HEK293 (cell line): ENCODE data around the gene NR1I2.

Source experiments
- CTCF ChIA-PET: fragments of 350-600 bp; formaldehyde crosslinking; extraction: SDS; loops from one replicate; lab custom pipeline; 2021; ENCODE audit warnings: antibody characterized with exemption; lab: Yijun Ruan, JAX
- POLR2A ChIA-PET: fragments of 300-600 bp; formaldehyde crosslinking; extraction: SDS; loops from one replicate; lab custom pipeline; 2020; ENCODE audit warnings: antibody characterized with exemption, inconsistent platforms; lab: Yijun Ruan, JAX
- H3K27ac ChIP-seq: fragments of 200-500 bp; sonication (Bioruptor generic); 2 replicates; pipeline ENCODE4 v1.5.1; 2014; ENCODE audit warnings: low read depth, low read length, control low read depth, inconsistent platforms; ENCODE audit errors: extremely low read depth
- H3K36me3 ChIP-seq, 2 experiments: fragments of 200-500 bp in 1 of 2; sonication (Bioruptor generic) in 1 of 2; 1 replicate in 1 of 2; 2 replicates in 1 of 2; pipeline ENCODE4 v1.5.1; 2014 to 2017; ENCODE audit warnings: inconsistent platforms in 2 of 2, low read length in 2 of 2; ENCODE audit not compliant: control insufficient read depth in 2 of 2, insufficient read depth in 1 of 2
- H3K4me1 ChIP-seq: fragments of 200-500 bp; sonication (Bioruptor generic); 2 replicates; pipeline ENCODE4 v1.5.1; 2014; ENCODE audit warnings: mild to moderate bottlenecking, low read length, inconsistent platforms; ENCODE audit not compliant: control insufficient read depth, insufficient read depth
- H3K4me3 ChIP-seq: 2 replicates; pipeline ENCODE4 v1.5.1; 2011; ENCODE audit warnings: low read depth, mild to moderate bottlenecking, control low read depth, low read length, moderate library complexity
- H3K9me3 ChIP-seq: fragments of 200-500 bp; sonication (Bioruptor generic); 2 replicates; pipeline ENCODE4 v1.5.1; 2014; ENCODE audit warnings: low read depth, low read length, inconsistent platforms; ENCODE audit not compliant: control insufficient read depth, insufficient read depth
- FEZF1 ChIP-seq: fragments of 450-650 bp; formaldehyde crosslinking; IDR thresholded peaks from 2 replicates; pipeline ENCODE4 v1.5.1; 2016; ENCODE audit warnings: missing biosample characterization, missing genetic modification characterization
- HOXA7 ChIP-seq: sonication (generic); formaldehyde crosslinking; IDR thresholded peaks from 2 replicates; pipeline ENCODE4 v1.8.1; 2022; ENCODE audit warnings: missing genetic modification reagents, borderline replicate concordance
- MYNN ChIP-seq: fragments of 450-650 bp; formaldehyde crosslinking; IDR thresholded peaks from 2 replicates; pipeline ENCODE4 v1.5.1; 2016; ENCODE audit warnings: missing biosample characterization, missing genetic modification characterization, borderline replicate concordance
- WT1 ChIP-seq: fragments of 450-650 bp; formaldehyde crosslinking; IDR thresholded peaks from 2 replicates; pipeline ENCODE4 v1.5.1; 2016; ENCODE audit warnings: missing biosample characterization, missing genetic modification characterization
- ZBTB20 ChIP-seq: fragments of 450-650 bp; formaldehyde crosslinking; IDR thresholded peaks from 2 replicates; pipeline ENCODE4 v1.5.1; 2016; ENCODE audit warnings: missing biosample characterization, missing genetic modification characterization
- ZBTB26 ChIP-seq: fragments of 450-650 bp; formaldehyde crosslinking; optimal IDR thresholded peaks from 2 replicates; pipeline ENCODE3; 2016; ENCODE audit warnings: missing biosample characterization, mild to moderate bottlenecking, missing genetic modification characterization
- ZBTB44 ChIP-seq: fragments of 450-650 bp; IDR thresholded peaks from 2 replicates; pipeline ENCODE4 v1.5.1; 2018; ENCODE audit warnings: missing biosample characterization, mild to moderate bottlenecking, missing genetic modification characterization
- ZBTB48 ChIP-seq: fragments of 450-650 bp; formaldehyde crosslinking; IDR thresholded peaks from 2 replicates; pipeline ENCODE4 v1.5.1; 2016; ENCODE audit warnings: missing biosample characterization, missing genetic modification characterization
- ZBTB7A ChIP-seq: fragments of 450-650 bp; formaldehyde crosslinking; IDR thresholded peaks from 2 replicates; pipeline ENCODE4 v1.5.1; 2016; ENCODE audit warnings: low read depth, missing biosample characterization, missing genetic modification characterization
- ZEB2 ChIP-seq: fragments of 450-650 bp; formaldehyde crosslinking; IDR thresholded peaks from 2 replicates; pipeline ENCODE4 v1.5.1; 2016; ENCODE audit warnings: missing biosample characterization, missing genetic modification characterization
- ZNF114 ChIP-seq: fragments of 450-650 bp; formaldehyde crosslinking; IDR thresholded peaks from 2 replicates; pipeline ENCODE4 v1.5.0; 2017; ENCODE audit warnings: missing biosample characterization, missing genetic modification characterization
- ZNF16 ChIP-seq: fragments of 450-650 bp; formaldehyde crosslinking; IDR thresholded peaks from 2 replicates; pipeline ENCODE4 v1.5.1; 2016; ENCODE audit warnings: low read depth, missing biosample characterization, missing genetic modification characterization
- ZNF169 ChIP-seq: fragments of 450-650 bp; formaldehyde crosslinking; IDR thresholded peaks from 2 replicates; pipeline ENCODE4 v1.5.1; 2016; ENCODE audit warnings: missing biosample characterization, missing genetic modification characterization
- ZNF248 ChIP-seq: fragments of 450-650 bp; formaldehyde crosslinking; IDR thresholded peaks from 2 replicates; pipeline ENCODE4 v1.5.1; 2017; ENCODE audit warnings: missing biosample characterization, missing genetic modification characterization
- ZNF274 ChIP-seq, 2 experiments: fragments of 200-500 bp in 1 of 2; fragments of 450-650 bp in 1 of 2; sonication (Bioruptor generic) in 1 of 2; formaldehyde crosslinking in 1 of 2; IDR thresholded peaks; 2 replicates each; pipeline versions ENCODE4 v1.5.1 to v1.6.1; 2014 to 2016; ENCODE audit warnings: borderline replicate concordance in 1 of 2, inconsistent platforms in 1 of 2, low read length in 1 of 2, missing biosample characterization in 1 of 2, missing genetic modification characterization in 1 of 2
- ZNF416 ChIP-seq: fragments of 450-650 bp; formaldehyde crosslinking; IDR thresholded peaks from 2 replicates; pipeline ENCODE4 v1.5.1; 2016; ENCODE audit warnings: missing biosample characterization, missing genetic modification characterization
- ZNF433 ChIP-seq: fragments of 450-650 bp; formaldehyde crosslinking; IDR thresholded peaks from 2 replicates; pipeline ENCODE4 v1.5.1; 2016; ENCODE audit warnings: missing biosample characterization, missing genetic modification characterization, low read depth
- ZNF513 ChIP-seq: fragments of 450-650 bp; IDR thresholded peaks from 2 replicates; pipeline ENCODE4 v1.5.1; 2018; ENCODE audit warnings: missing biosample characterization, missing genetic modification characterization
- ZNF518A ChIP-seq: fragments of 450-650 bp; formaldehyde crosslinking; conservative IDR thresholded peaks from 2 replicates; pipeline ENCODE4 v1.5.1; 2016; ENCODE audit warnings: low read depth, missing biosample characterization, missing genetic modification characterization
- ZNF521 ChIP-seq: fragments of 450-650 bp; formaldehyde crosslinking; IDR thresholded peaks from 2 replicates; pipeline ENCODE4 v1.5.1; 2017; ENCODE audit warnings: missing biosample characterization, mild to moderate bottlenecking, missing genetic modification characterization
- ZNF560 ChIP-seq: fragments of 450-650 bp; formaldehyde crosslinking; IDR thresholded peaks from 2 replicates; pipeline ENCODE4 v1.5.1; 2017; ENCODE audit warnings: missing biosample characterization, missing genetic modification characterization, borderline replicate concordance
- ZNF580 ChIP-seq: fragments of 450-650 bp; formaldehyde crosslinking; IDR thresholded peaks from 2 replicates; pipeline ENCODE4 v1.5.1; 2016; ENCODE audit warnings: missing biosample characterization, missing genetic modification characterization
- ZNF621 ChIP-seq: fragments of 450-650 bp; formaldehyde crosslinking; IDR thresholded peaks from 2 replicates; pipeline ENCODE4 v1.5.1; 2017; ENCODE audit warnings: missing biosample characterization, missing genetic modification characterization
- ZNF626 ChIP-seq: fragments of 450-650 bp; sonication (Bioruptor Pico); formaldehyde crosslinking; IDR thresholded peaks from 2 replicates; pipeline ENCODE4 v1.5.1; 2018; ENCODE audit warnings: missing biosample characterization, missing genetic modification characterization, inconsistent platforms
- ZNF658 ChIP-seq: fragments of 450-650 bp; formaldehyde crosslinking; IDR thresholded peaks from 2 replicates; pipeline ENCODE4; 2016; ENCODE audit warnings: missing biosample characterization, missing genetic modification characterization
- ZNF660 ChIP-seq: fragments of 450-650 bp; IDR thresholded peaks from 2 replicates; pipeline ENCODE4 v1.5.1; 2018; ENCODE audit warnings: missing biosample characterization, mild to moderate bottlenecking, missing genetic modification characterization
- ZNF747 ChIP-seq: fragments of 450-650 bp; formaldehyde crosslinking; IDR thresholded peaks from 2 replicates; pipeline ENCODE4 v1.5.1; 2016; ENCODE audit warnings: missing biosample characterization, missing genetic modification characterization
- ZNF777 ChIP-seq: fragments of 450-650 bp; formaldehyde crosslinking; IDR thresholded peaks from 2 replicates; pipeline ENCODE4 v1.5.1; 2017; ENCODE audit warnings: missing biosample characterization, missing genetic modification characterization, borderline replicate concordance

Gene NR1I2

GRCh38 chr3:119862616-119863015 is 80.7 kb downstream of the NR1I2 start:
- POLR2A ChIA-PET, result no interaction called here
- CTCF ChIA-PET, result no interaction called here
- Histone ChIP-seq H3K4me3 (no peak overlapping the region), H3K27ac (no peak overlapping the region), H3K9me3 (no peaks in the 10 kb centered on the region), H3K4me1 (no peaks in the 10 kb centered on the region), H3K36me3 (peaks cover 10 to 27% of the 10 kb centered on the region in 2 experiments)
- TF ChIP-seq ZBTB20, result no peak
- no peak for TF ChIP-seq ZBTB48 (tag by site-specific recombination)
- no peak for TF ChIP-seq ZNF621 (tag by site-specific recombination)
- no peak for TF ChIP-seq ZNF416 (tag by site-specific recombination)
- TF ChIP-seq HOXA7, result no peak
- TF ChIP-seq WT1 (tag by site-specific recombination), result no peak
- TF ChIP-seq ZNF16 (tag by site-specific recombination), result no peak
- no peak for TF ChIP-seq ZNF560 (tag by site-specific recombination)
- TF ChIP-seq ZNF518A (tag by site-specific recombination), result no peak
- TF ChIP-seq ZNF169 (tag by site-specific recombination), result no peak
- TF ChIP-seq ZNF433 (tag by site-specific recombination), result no peak
- TF ChIP-seq ZBTB7A (tag by site-specific recombination), result no peak
- no peak for TF ChIP-seq ZNF658 (tag by site-specific recombination)
- no peak for TF ChIP-seq ZNF274 (IDR thresholded peaks at IDR 0.05; ENCODE audit: low read length)
- TF ChIP-seq ZNF274 (tag by site-specific recombination; IDR thresholded peaks at IDR 0.05; ENCODE audit: borderline replicate concordance), result no peak
- TF ChIP-seq ZBTB44 (tag by site-specific recombination), result no peak
- TF ChIP-seq ZNF114 (tag by site-specific recombination), result no peak
- no peak for TF ChIP-seq MYNN (tag by site-specific recombination)
- TF ChIP-seq ZNF248 (tag by site-specific recombination), result no peak
- TF ChIP-seq ZBTB26 (tag by site-specific recombination), result no peak

- peaks cover 10 to 16% of the 10 kb centered on the region in 2 experiments for H3K36me3 ChIP-seq
- ChIA-PET POLR2A (no interaction called here), CTCF (no interaction called here)
- no peaks in the 10 kb centered on the region for H3K9me3 ChIP-seq
- no peaks in the 10 kb centered on the region for H3K4me1 ChIP-seq
- no peak overlapping the region for H3K4me3 ChIP-seq
- no peak overlapping the region for H3K27ac ChIP-seq
- TF ChIP-seq ZNF513 (tag by site-specific recombination) (no peak), ZNF777 (tag by site-specific recombination) (no peak), ZNF521 (no peak), ZNF626 (no peak), ZNF747 (no peak), ZNF580 (tag by site-specific recombination) (no peak), ZNF660 (tag by site-specific recombination) (no peak), ZEB2 (no peak), FEZF1 (tag by site-specific recombination) (no peak)
Measured at GRCh38 chr3:119864476-119864875, 82.6 kb downstream of the NR1I2 start.
